HG03575 (cell line): ENCODE measurements around the gene CALD1.

Source experiments
- ATAC-seq: cut with Tn5 transposase; IDR thresholded peaks from one replicate; pipeline ENCODE4 v1.9.1; 2021; ENCODE audit not compliant: unreplicated experiment, insufficient number of reproducible peaks, low FRiP score; ENCODE audit errors: extremely low read depth

The CALD1 gene

DNA sequence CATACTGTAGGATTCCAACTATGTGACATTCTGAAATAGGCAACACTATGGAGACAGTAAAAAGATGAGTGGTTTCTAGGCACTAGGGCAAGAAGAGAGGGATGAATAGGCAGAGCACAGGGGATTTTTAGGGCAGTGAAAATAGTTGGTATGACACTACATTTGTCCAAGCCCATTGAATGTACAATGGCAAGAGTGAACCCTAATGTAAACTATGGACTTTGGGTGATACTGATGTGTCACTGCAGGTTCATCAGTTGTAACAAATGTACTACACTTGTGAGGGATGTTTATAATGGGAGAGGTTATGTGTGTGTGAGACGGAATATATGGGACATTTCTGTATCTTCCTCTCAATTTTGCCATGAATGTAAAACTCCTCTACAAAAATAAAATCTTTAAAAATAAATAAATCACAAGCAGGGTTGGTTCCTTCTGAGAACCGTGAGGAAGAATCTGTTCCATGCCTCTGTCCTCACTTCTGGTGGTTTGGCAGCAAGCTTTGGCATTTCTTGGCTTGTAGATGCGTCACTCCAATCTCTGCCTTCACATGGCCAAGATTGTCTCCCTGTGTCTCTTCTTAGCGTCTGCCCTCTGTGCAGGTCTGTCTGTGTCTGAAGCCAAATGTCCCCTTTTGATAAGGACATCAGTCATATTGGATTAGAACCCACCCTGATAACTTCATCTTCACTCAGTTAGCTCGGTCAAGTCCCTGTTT lies 123.8 kb downstream of the CALD1 start:
- no peak for ATAC-seq

GRCh38 chr7:134905375-134905774 lies 125.9 kb downstream of the CALD1 start:
- no peak for ATAC-seq

- ATAC-seq, result no peak
These were observed 127.6 kb downstream of the CALD1 start for GRCh38 chr7:134907000-134907399.

DNA sequence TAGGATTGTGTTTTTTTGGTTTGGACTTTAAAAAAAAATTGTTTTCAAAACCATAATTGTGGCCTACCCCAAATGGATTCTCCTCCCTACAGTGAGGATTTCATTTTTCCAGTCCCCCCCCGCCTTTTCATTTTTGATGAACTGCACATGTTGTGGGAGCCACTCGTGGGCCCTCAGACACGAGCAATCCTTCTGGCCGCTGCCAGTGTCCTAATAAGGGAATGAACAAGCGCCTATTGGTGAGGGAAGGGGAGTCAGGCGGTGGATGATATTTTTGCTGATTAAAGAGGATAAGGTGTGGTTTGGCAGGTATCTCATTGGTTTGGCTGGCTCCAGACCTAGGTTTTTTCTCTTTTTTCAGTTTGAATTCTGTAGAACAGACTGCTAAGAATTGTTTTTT lies 128.2 kb downstream of the CALD1 start:
- ATAC-seq, result no peak

DNA sequence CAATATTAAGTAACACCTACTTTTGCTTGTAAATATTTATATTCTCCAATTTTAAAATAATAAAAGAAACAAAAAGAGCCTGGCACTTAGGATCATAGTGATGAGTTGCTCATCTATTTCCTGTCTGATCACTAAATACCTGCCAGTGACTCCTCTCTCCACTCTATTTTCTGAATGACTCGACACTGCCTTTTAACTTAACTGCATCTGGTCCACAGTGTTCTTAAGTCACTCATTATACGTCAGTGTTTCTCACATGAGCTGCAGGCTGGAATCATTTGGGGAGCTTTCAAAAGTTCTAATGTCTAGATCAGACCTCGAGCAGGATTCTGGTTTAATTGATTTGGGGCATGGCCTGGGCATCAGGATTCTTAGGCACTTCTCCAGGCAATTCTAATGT lies 128.9 kb downstream of the CALD1 start:
- no peak for ATAC-seq

DNA sequence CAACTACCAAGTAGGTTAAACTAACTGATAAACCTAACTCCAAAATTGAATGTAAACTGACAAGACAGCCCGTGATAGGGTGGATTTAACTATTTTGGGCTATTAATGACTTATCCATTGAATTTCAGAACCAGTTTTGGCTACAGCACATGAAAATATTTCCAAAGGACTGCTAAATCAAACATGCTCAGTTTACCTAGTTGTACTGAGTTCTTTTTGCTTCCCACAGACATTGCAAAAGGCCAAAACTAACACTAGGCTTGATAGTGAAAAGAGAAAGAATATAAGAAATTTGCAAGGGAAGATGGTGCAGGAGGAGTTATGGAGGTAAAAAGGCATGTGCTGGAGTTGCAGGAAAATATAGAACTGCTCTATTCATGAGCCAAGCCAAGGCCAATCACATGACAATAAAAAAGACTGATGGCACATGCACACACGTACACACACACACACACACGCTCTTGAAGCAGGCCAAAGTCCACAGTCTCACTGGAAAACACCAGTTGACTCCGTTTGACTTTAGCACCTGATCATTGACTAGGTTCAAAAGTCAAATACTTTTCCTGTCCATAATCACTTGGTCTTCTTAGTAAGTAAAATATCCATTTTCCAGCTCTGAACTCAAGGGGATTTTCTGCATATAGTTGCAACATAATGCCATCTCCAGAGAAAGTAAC lies 130.9 kb downstream of the CALD1 start:
- ATAC-seq, result no peak

DNA sequence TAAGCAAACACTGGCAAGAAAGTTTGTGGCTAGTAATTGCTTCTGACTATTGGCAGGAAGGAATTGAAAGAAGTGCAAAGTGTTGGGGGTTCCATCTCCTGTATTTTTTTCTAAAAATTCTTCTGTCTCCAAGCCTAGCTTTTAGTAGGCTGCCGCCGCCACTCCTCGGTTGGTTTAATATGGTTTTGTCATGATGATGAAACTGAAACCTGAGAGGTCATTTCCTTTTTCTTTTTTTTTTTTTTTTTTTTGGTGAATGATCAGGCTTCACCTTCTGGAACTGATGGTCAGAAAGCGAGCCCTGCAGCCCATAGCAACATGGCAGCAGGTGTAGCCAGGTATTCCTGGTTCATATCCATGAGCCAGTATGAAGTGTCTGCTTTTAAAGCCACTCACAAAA lies 131.5 kb downstream of the CALD1 start:
- no peak for ATAC-seq

DNA sequence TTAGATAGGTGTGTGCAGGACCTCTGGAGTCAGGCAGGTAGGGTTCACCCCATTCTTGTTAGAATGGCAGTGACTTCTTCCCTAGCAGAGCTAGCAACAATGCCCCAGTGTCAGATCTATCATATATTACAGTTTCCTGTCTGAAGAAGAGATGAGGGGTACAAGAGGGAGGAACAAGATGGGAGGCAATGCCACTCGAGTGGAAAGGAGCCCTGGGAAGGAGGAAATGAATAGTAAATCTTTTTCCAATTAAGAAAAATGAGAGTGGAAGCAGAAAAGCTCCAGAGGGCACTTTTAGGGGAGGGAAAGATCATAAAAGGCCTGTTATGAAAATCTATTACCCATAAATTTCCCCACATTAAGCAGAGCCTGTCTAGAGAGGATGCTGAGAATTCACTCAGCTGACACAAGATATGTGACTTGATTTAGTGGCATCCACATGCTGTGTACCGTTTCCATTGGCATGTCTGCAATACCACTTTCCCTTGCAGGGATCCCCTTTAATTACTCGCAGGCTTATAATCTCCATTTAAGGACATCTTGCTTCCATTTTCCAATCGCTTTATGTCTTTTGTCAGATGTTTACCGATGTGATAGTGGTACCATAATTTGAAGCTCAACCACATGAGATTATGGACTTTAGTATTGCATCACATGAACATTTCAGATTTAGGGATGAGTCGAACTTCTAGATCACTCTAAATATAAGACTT lies 136.9 kb downstream of the CALD1 start:
- ATAC-seq, result no peak

DNA sequence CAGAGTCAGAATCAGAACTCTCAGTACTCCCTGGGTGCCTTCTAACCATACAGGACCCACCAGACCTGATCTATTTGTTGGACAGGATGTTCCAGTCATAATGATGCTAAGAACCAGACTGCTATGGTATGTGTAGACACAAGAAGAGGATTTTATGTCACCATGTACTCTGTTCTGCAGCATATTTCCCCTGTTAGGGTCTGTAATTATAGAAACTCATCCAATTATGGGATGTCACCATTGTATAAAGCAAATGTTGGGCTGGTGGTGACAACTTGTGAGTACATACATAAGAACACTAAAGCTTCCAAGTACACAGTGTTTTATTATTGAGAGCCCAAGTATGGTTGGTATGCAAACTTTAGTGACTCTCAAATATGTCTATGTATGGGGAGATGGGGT lies 139.8 kb downstream of the CALD1 start:
- no peak for ATAC-seq

GRCh38 chr7:134920026-134920753 lies 140.8 kb downstream of the CALD1 start:
- ATAC-seq, result no peak

DNA sequence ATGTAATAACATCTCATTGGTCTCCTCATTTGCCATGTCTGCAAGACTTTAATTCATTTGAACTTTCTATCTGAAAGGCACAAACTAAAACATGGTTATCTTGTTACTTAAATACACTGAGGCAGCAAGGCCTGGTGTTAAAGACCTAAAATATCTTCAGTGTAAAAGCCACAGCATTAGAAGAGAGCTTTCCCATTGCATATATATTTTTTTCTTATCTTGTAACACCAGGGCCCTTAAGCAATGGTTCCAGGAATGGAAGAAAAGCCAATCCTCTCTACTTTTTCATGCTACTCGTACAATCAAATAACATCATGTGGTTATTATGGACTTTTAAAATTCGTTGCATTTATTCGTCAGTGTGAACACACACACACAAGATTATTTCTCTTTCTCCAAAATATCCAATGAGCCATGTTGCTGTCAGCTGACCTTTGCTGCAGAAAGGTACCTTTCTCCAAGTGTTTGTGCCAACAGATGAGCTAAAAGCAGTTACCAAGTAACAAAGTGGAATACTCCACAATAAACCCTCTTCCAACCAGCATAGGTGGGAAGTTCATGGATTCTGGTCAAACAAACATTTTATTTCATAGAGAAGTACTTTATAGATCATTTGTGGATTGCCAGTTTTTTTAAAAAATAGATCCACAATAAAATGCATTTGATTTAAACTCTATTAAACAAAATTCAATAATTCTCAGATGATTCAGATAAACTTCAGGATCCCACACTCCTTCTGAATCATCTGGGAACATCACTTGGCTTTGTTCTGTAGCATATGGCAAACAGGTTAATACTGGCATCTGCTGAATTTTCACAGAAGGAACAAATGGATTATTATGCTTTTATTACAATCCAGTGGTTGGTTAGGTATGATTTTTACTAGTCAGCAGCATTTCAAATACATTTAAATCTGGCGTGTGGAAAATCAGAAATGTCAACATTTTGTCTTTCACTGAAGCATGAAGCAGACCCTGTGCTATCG lies 143.6 kb downstream of the CALD1 start:
- ATAC-seq, result no peak

DNA sequence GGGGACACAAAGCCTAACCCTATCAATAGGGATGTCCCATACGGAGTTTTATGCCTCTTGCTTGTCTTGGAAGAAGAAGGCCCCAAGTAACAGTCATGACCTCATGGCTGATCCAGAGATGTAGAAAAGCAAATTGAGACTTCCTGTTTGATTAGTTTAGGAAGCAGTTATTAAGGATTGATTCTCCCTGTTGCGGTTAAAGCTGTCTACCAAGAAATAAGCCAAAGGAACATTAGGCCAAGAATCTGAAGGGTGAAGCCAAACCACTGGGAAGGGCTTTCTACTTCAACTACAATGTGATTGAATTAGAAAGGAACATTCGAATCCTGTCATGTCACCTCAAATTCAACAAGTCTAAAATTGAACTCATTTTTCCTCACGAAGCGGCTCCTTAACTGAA lies 146.3 kb downstream of the CALD1 start:
- no peak for ATAC-seq

GRCh38 chr7:134926396-134926795 lies 147.0 kb downstream of the CALD1 start:
- no peak for ATAC-seq

GRCh38 chr7:134927076-134927475 lies 147.6 kb downstream of the CALD1 start:
- ATAC-seq, result no peak

- ATAC-seq, result no peak
These were observed 148.3 kb downstream of the CALD1 start for GRCh38 chr7:134927723-134928122.

GRCh38 chr7:134928554-134928953 lies 149.1 kb downstream of the CALD1 start:
- ATAC-seq, result no peak

GRCh38 chr7:134931487-134931886 lies 152.1 kb downstream of the CALD1 start:
- ATAC-seq, result no peak

DNA sequence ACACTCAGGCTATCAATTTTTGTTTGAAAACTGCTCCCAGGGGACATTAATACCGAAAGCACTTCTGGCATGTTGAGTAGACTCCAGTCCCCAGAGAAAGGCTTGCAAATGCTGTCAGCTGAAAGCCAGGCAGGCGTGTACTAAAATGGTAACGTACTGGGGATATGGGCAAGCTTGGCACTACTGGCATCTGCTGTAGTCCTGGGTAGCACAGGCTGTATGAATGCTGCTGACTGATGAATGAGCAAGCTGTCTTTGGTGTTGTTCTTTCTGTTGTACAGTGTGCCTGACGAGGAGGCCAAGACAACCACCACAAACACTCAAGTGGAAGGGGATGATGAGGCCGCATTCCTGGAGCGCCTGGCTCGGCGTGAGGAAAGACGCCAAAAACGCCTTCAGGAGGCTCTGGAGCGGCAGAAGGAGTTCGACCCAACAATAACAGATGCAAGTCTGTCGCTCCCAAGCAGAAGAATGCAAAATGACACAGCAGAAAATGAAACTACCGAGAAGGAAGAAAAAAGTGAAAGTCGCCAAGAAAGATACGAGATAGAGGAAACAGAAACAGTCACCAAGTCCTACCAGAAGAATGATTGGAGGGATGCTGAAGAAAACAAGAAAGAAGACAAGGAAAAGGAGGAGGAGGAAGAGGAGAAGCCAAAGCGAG lies 153.4 kb downstream of the CALD1 start:
- no peak for ATAC-seq
